AG04449 (cell line): ENCODE results near the gene YWHAE.

ENCODE experiments used
- CTCF ChIA-PET: fragments of 350-600 bp; formaldehyde crosslinking; extraction: SDS; loops from one replicate; lab custom pipeline; 2021; ENCODE audit warnings: antibody characterized with exemption; lab: Yijun Ruan, JAX
- POLR2A ChIA-PET: fragments of 400-600, 350-600 bp; formaldehyde crosslinking; extraction: SDS; loops from one replicate; lab custom pipeline; 2020; ENCODE audit warnings: antibody characterized with exemption, inconsistent platforms; lab: Yijun Ruan, JAX
- DNase-seq: peaks from one replicate; pipeline ENCODE4 v3.0.0-alpha.2; 2010; ENCODE audit warnings: low read depth, low spot score
- H3K4me3 ChIP-seq: 2 replicates; pipeline ENCODE4 v1.5.1; 2011; ENCODE audit warnings: low read depth, mild to moderate bottlenecking, control low read depth, low read length
- CTCF ChIP-seq: IDR thresholded peaks from one replicate; pipeline ENCODE4 v1.5.1; 2011; ENCODE audit warnings: mild to moderate bottlenecking, moderate library complexity, low read length, control low read depth, inconsistent platforms; ENCODE audit not compliant: insufficient read depth; ENCODE audit errors: missing control alignments

The YWHAE gene

GRCh38 chr17:1414001-1414574 lies 14.1 kb upstream of the YWHAE start:
- H3K4me3 ChIP-seq, result no peak overlapping the region
- no peak for TF ChIP-seq CTCF
- ChIA-PET POLR2A (interaction anchor here (0.9 to 1.1 kb wide), 2 partner anchors 14 to 16 kb away, joined by 3 read pairs; partner anchors contain the start of gene YWHAE), CTCF (interaction anchor here (1.2 to 1.9 kb wide), 2 partner anchors 13 to 49 kb away, joined by 4 to 6 read pairs; no protein-coding TSS in a partner anchor)
- no peak for DNase-seq

GRCh38 chr17:1413281-1413791 lies 13.3 kb upstream of the YWHAE start:
- POLR2A ChIA-PET, result interaction anchor here (0.6 to 1.1 kb wide), 2 partner anchors 13 to 14 kb away, joined by 3 read pairs; partner anchors contain the start of gene YWHAE
- no peak for TF ChIP-seq CTCF
- DNase-seq, result no peak
- H3K4me3 ChIP-seq, result no peak overlapping the region
- CTCF ChIA-PET, result interaction anchor here (1.2 to 1.9 kb wide), 2 partner anchors 12 to 48 kb away, joined by 4 to 6 read pairs; no protein-coding TSS in a partner anchor

- ChIA-PET CTCF (interaction anchor here (1.2 to 1.9 kb wide), 2 partner anchors 11 to 47 kb away, joined by 4 to 6 read pairs; no protein-coding TSS in a partner anchor), POLR2A (interaction anchor here (0.6 to 1.1 kb wide), 2 partner anchors 12 to 15 kb away, joined by 3 read pairs; partner anchors contain the start of gene YWHAE)
- no peak overlapping the region for H3K4me3 ChIP-seq
- TF ChIP-seq CTCF, result no peak
- no peak for DNase-seq
Observed at GRCh38 chr17:1412185-1413110, 12.4 kb upstream of the YWHAE start.

- no peak for TF ChIP-seq CTCF
- DNase-seq, result no peak
- POLR2A ChIA-PET, result no interaction called here
- H3K4me3 ChIP-seq, result no peak overlapping the region
- CTCF ChIA-PET, result interaction anchor here (1.9 kb wide), 1 partner anchor 37 kb away, joined by 6 read pairs; no protein-coding TSS in a partner anchor
Observed at GRCh38 chr17:1402262-1402586, 2.2 kb upstream of the YWHAE start.

GRCh38 chr17:1398931-1399678 lies 917 bp downstream of the YWHAE start:
- ChIA-PET CTCF (no interaction called here), POLR2A (interaction anchor here (0.5 kb wide), 1 partner anchor 102 kb away, joined by 3 read pairs; no protein-coding TSS in a partner anchor)
- DNase-seq, result no peak
- no peak for TF ChIP-seq CTCF
- H3K4me3 ChIP-seq, result peak overlapping the region; percentile 84
